Measurements from ENCODE around the gene TRIM66.

DNA sequence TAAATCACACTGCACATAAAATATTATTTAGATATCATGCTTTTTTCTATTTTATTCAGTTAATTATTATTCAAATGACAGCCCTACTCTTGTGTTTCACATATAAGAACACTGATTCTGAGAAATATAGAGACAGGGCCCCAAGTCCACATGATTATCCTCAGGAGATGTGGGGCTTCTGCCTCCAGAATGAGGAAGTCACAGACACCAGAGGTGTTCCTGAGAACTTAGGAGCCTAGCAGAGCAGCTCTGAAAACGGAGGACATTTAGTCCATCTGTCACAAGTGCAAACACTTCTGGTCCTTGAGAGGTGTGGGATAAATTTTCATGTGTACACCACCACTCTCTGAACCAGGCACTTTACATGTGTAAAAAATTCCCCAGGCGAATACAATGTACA lies 26.2 kb downstream of the TRIM66 start:
- TF ChIP-seq YY1 (IDR thresholded peaks at IDR 0.05; ENCODE audit: insufficient read depth, insufficient read length) (no peak), ZNF274 (IDR thresholded peaks at IDR 0.05; ENCODE audit: low read depth, low read length) (no peak), SUZ12 (IDR thresholded peaks at IDR 0.05; ENCODE audit: extremely low read depth, insufficient read depth, insufficient read length) (no peak)
